CD4-positive, alpha-beta T cell (primary cell): ENCODE data around the gene NECAP2. TPM values are rescaled to one million over a fixed set of nuclear protein-coding genes. Genes with fewer than 3 reads are reported as not detected.
"Not testable (repeated sequence)": the region's sequence is repeated elsewhere in the genome, so short reads cannot be mapped to it uniquely, and the experiment has no call there.

ENCODE experiments used
- ATAC-seq: fragments of 200-7000 bp; cut with Tn5 transposase; one replicate; pipeline ENCODE4 v1.10.0; 2022; ENCODE audit warnings: mild to moderate bottlenecking; ENCODE audit not compliant: poor library complexity
- CTCF ChIA-PET: fragments of 350-600 bp; sonication (Branson Sonifier 250); formaldehyde crosslinking; loops from one replicate; lab custom pipeline; 2021; ENCODE audit warnings: antibody characterized with exemption, inconsistent platforms; lab: Charles Lee
- POLR2A ChIA-PET: fragments of 350-600 bp; sonication (Branson Sonifier 250); formaldehyde crosslinking; loops from one replicate; lab custom pipeline; 2021; ENCODE audit warnings: antibody characterized with exemption, inconsistent platforms; lab: Charles Lee
- DNase-seq, 14 experiments: peaks; one replicate each; pipeline ENCODE4 v3.0.0-alpha.2; 2013 to 2020; ENCODE audit warnings: mixed read lengths in 2 of 14
- H3K27ac ChIP-seq, 2 donors: one replicate each; pipeline versions ENCODE4 v1.5.1 to v1.7.0; 2013; ENCODE audit warnings: low read length in 2 of 2, low read depth in 1 of 2, mild to moderate bottlenecking in 1 of 2
- H3K27me3 ChIP-seq, 2 experiments: 1 replicate in 1 of 2; 2 replicates in 1 of 2; pipeline versions ENCODE4 v1.6.1 to v1.7.0; 2013; ENCODE audit warnings: low read length in 2 of 2, control low read depth in 1 of 2, mild to moderate bottlenecking in 1 of 2, moderate library complexity in 1 of 2; ENCODE audit not compliant: insufficient read depth in 2 of 2, control insufficient read depth in 1 of 2
- H3K36me3 ChIP-seq: one replicate; pipeline ENCODE4 v1.6.1; 2013; ENCODE audit warnings: low read length, control low read depth; ENCODE audit not compliant: insufficient read depth
- H3K4me1 ChIP-seq: one replicate; pipeline ENCODE4 v1.6.1; 2013; ENCODE audit warnings: low read length, control low read depth; ENCODE audit not compliant: insufficient read depth
- H3K4me3 ChIP-seq: one replicate; pipeline ENCODE4 v1.5.1; 2013; ENCODE audit warnings: mild to moderate bottlenecking, low read length, moderate library complexity
- H3K9me3 ChIP-seq, 2 experiments: 1 replicate in 1 of 2; 2 replicates in 1 of 2; pipeline versions ENCODE4 v1.6.1 to v1.7.0; 2013; ENCODE audit warnings: low read length in 2 of 2, mild to moderate bottlenecking in 2 of 2, control low read depth in 1 of 2, moderate library complexity in 1 of 2; ENCODE audit not compliant: control insufficient read depth in 1 of 2, insufficient read depth in 1 of 2
- H3K27ac Mint-ChIP-seq: one replicate; pipeline ENCODE4 v1.8.0; 2020; ENCODE audit warnings: mixed read lengths
- H3K27me3 Mint-ChIP-seq: one replicate; pipeline ENCODE4 v1.8.0; 2021; ENCODE audit warnings: mixed read lengths
- H3K36me3 Mint-ChIP-seq: one replicate; pipeline ENCODE4 v1.8.0; 2021; ENCODE audit warnings: low read depth, mixed read lengths
- H3K4me1 Mint-ChIP-seq: one replicate; pipeline ENCODE4 v1.8.0; 2021; ENCODE audit warnings: low read depth, mixed read lengths
- H3K4me3 Mint-ChIP-seq: one replicate; pipeline ENCODE4 v1.8.0; 2020; ENCODE audit warnings: mild to moderate bottlenecking, mixed read lengths
- H3K9me3 Mint-ChIP-seq: one replicate; pipeline ENCODE4 v1.8.0; 2020; ENCODE audit warnings: mixed read lengths
- intact Hi-C, 2 experiments: fragments of 100-400 bp; cut with DNase I in 1 of 2; cut with micrococcal nuclease in 1 of 2; formaldehyde crosslinking; loops; one replicate each; pipeline versions ENCODE4 v1.15.1 to v1.9.0; 2023 to 2025; cut with DNase I, micrococcal nuclease
- total RNA-seq, 174 experiments: library from RNA in 2 of 174; stranded (reverse) in 2 of 174; gene quantifications; one replicate each; pipeline ENCODE4 v1.2.3 and lab custom pipeline; 2021 to 2026
- TF ChIP-seq, protein P1 (sequence below): fragments of 200-600 bp; IDR thresholded peaks from one replicate; pipeline ENCODE4 v1.8.0; 2022; ENCODE audit warnings: antibody characterized with exemption, mild to moderate bottlenecking

The NECAP2 gene
- total RNA-seq, 2 experiments from 2014 or later = 65.8 to 66.0 TPM

DNA sequence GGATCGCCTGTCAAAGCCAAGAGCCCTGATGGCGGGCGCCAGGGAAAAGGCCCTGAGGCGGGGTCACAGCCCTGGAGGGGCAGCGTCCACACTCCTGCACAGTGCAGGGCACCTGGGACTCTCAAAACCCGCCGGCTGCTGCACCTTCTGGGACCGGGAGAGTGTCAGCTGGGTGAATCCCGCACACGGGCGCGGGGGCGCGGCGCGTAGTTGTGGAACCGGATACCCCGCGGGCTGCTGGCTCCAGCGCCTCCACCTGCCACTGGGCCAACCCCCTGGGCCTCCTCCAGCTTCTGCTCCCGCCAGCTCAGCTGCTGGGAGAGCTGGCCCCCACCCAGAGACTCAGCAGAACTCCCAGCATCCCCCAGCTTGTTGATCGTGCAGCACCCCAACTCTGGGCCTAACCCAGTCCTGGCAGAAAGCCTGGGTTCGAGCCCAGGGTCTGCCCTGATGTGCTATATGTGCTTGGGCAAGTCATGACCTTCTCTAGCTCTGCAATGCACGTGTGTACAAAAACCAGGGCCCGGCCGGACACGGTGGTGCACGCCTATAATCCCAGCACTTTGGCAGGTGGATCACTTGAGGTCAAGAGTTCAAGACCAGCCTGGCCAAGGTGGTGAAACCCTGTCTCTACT lies 33.8 kb downstream of the NECAP2 start:
- DNase-seq = no peak
- Histone ChIP-seq H3K27me3 (no peaks in the 10 kb centered on the region), H3K27ac (no peak overlapping the region), H3K4me1 (no peaks in the 10 kb centered on the region), H3K9me3 (no peaks in the 10 kb centered on the region), H3K4me3 (no peak overlapping the region), H3K36me3 (peaks cover 34% of the 10 kb centered on the region)
- Mint-ChIP-seq H3K27ac (no peak overlapping the region), H3K27me3 (no peaks in the 10 kb centered on the region), H3K4me3 (no peak overlapping the region), H3K4me1 (peaks cover 9% of the 10 kb centered on the region), H3K36me3 (peaks cover 62% of the 10 kb centered on the region), H3K9me3 (no peaks in the 10 kb centered on the region)
- no peak for ATAC-seq
- intact Hi-C loops = no loop called here
- ChIA-PET POLR2A (no interaction called here), CTCF (no interaction called here)
- TF ChIP-seq, protein P1, sequence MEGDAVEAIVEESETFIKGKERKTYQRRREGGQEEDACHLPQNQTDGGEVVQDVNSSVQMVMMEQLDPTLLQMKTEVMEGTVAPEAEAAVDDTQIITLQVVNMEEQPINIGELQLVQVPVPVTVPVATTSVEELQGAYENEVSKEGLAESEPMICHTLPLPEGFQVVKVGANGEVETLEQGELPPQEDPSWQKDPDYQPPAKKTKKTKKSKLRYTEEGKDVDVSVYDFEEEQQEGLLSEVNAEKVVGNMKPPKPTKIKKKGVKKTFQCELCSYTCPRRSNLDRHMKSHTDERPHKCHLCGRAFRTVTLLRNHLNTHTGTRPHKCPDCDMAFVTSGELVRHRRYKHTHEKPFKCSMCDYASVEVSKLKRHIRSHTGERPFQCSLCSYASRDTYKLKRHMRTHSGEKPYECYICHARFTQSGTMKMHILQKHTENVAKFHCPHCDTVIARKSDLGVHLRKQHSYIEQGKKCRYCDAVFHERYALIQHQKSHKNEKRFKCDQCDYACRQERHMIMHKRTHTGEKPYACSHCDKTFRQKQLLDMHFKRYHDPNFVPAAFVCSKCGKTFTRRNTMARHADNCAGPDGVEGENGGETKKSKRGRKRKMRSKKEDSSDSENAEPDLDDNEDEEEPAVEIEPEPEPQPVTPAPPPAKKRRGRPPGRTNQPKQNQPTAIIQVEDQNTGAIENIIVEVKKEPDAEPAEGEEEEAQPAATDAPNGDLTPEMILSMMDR = no peak

DNA sequence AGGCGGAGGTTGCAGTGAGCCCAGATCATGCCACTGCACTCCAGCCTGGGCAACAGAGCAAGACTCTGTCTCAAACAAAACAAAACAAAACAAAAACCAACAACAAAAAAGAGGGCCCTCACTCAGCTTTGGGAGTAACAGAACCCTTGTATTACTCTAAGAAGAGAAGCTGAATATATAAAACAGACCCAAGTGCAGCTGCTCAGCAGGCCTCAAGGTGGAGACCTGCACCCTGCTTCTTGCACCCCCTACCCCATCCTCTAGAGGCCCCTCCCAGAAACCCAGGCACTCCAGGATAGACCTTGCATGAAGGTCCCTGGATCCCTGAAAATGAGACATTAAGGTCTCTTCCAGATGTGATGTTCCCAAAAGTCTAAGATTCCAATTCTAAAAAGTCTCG lies 34.4 kb downstream of the NECAP2 start:
- ATAC-seq = peak; percentile 41
- H3K4me1 ChIP-seq, H3K4me3 ChIP-seq, H3K27me3 ChIP-seq, DNase-seq, intact Hi-C loops, H3K9me3 Mint-ChIP-seq, H3K27me3 Mint-ChIP-seq, CTCF ChIA-PET, POLR2A ChIA-PET, H3K9me3 ChIP-seq, H3K4me1 Mint-ChIP-seq, H3K27ac Mint-ChIP-seq, H3K4me3 Mint-ChIP-seq, H3K27ac ChIP-seq: not testable (repeated sequence)
- H3K36me3 Mint-ChIP-seq = peaks cover 58% of the 10 kb centered on the region
- peaks cover 34% of the 10 kb centered on the region for H3K36me3 ChIP-seq

DNA sequence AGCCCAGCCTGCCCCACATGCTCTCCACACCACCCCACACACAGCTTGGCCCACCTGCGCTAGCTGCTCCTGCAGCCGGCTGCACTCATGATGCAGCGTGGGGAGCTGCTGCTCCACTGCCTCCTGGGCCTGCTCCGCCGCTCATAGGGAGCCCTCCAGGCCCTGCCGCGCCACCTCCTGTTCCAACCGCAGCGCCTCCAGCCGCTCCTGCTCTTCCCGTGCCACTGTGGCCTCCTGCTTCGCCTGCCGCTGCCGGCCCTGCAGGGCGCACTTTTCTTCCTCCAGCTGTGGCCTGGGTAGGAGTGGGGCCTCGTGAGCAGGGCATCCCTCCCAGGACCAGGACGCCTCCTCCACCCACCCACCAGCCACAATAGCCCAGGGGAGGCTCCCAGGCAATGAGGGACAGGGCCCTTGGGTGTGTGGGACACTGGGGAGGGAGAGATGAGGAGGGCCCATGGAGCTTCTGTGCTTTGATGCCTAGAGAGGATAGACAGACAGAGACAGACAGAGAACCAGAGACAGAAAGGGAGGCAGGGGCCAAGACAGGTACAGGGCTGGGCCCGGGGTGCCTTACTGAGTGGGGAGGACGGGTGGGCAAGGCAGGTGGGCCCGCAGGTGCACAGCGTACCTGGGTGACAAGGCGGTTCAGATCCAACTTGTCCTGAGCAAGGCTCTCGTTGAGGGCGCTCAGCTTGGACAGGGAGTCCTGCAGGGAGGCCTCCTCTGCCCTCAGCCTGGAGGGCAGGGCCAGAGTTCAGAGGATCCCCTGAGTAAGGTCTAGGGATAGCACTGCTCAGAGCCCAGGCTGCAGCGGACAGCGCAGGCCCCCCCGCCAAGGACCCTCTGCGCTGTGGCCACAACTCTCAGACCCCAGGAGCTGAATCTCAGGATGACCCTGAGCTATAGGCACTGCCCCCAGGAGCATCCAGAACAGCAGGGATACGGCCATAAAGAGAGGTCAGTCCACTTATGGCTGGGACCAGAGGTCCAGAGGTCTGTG lies 35.5 kb downstream of the NECAP2 start:
- H3K4me3 Mint-ChIP-seq, H3K9me3 Mint-ChIP-seq, ATAC-seq, H3K4me1 Mint-ChIP-seq, H3K27me3 Mint-ChIP-seq, H3K27me3 ChIP-seq, POLR2A ChIA-PET, H3K4me3 ChIP-seq, DNase-seq, H3K27ac ChIP-seq, intact Hi-C loops, H3K4me1 ChIP-seq, CTCF ChIA-PET, H3K27ac Mint-ChIP-seq, H3K9me3 ChIP-seq: not testable (repeated sequence)
- H3K36me3 Mint-ChIP-seq = peaks cover 62% of the 10 kb centered on the region
- peaks cover 42% of the 10 kb centered on the region for H3K36me3 ChIP-seq

DNA sequence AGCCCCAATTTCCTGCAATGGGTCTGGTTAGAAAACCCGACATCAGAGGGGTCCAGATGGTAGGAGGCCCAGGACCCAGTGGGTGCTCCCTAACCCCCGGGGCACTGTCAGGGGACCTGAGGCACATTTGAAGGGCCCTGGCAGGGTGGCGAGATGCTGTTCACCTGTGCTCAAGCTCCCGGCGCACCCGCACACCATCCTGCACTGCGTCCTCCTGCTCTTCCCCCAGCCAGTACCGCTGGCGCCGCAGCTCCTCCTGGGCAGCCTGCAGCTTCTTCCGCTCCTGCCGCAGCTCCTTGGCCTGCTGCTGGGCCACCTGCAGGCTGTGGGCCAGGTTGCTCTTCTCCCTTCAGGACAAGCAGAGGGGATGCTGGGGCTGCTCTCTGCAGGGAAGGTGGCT lies 37.6 kb downstream of the NECAP2 start:
- ChIA-PET CTCF (no interaction called here), POLR2A (no interaction called here)
- Histone ChIP-seq H3K36me3 (peaks cover 49% of the 10 kb centered on the region), H3K4me1 (no peaks in the 10 kb centered on the region), H3K27me3 (no peaks in the 10 kb centered on the region), H3K27ac (no peak overlapping the region), H3K4me3 (no peak overlapping the region), H3K9me3 (no peaks in the 10 kb centered on the region)
- TF ChIP-seq, protein P1 = no peak
- Mint-ChIP-seq H3K4me1 (no peaks in the 10 kb centered on the region), H3K9me3 (no peaks in the 10 kb centered on the region), H3K27me3 (no peaks in the 10 kb centered on the region), H3K4me3 (no peak overlapping the region), H3K27ac (no peak overlapping the region), H3K36me3 (peaks cover 55% of the 10 kb centered on the region)
- no peak for ATAC-seq
- intact Hi-C loops = no loop called here
- DNase-seq = no peak

DNA sequence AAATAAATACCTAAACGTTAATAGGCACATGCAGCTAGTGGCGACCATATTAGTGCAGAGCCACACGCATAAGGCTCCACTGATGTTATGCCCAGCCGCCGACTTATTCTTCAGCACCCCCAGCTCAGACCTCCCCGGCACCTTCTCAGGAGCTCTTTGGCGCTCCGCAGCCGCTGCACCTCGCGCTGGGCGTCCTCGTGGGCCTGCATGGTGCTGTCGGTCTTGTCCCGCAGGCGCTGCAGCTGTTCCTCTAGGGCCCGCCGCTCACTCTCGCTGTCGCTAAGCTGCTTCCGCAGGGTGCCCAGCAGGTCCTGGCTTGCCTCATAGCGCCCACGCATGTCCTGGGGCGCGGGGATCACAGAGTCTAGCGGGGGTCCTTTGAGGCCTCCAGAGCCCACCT lies 42.6 kb downstream of the NECAP2 start:
- H3K4me1 ChIP-seq, H3K27ac Mint-ChIP-seq, H3K4me1 Mint-ChIP-seq, H3K27ac ChIP-seq, H3K9me3 Mint-ChIP-seq, intact Hi-C loops, DNase-seq, CTCF ChIA-PET, H3K27me3 ChIP-seq, H3K27me3 Mint-ChIP-seq, ATAC-seq, H3K4me3 ChIP-seq, H3K9me3 ChIP-seq, H3K4me3 Mint-ChIP-seq, POLR2A ChIA-PET: not testable (repeated sequence)
- H3K36me3 ChIP-seq = peaks cover 35% of the 10 kb centered on the region
- peaks cover 47% of the 10 kb centered on the region for H3K36me3 Mint-ChIP-seq
